Measurements from ENCODE around the gene IST1. TPM values are rescaled to one million over a fixed set of nuclear protein-coding genes. Genes with fewer than 3 reads are reported as not detected.
A peak's percentile ranks its signal among the peaks of the same experiment; 100 is the strongest.

Gene IST1
- total and polyA plus RNA-seq, 10 of the 15 experiments (the other 5 are each of a cell fraction or from before 2014, with no cell fraction given): 97.3 to 293 (median 138) TPM

GRCh38 chr16:71845639-71846430 is 49.5 kb upstream of the IST1 start, which contains the start of gene ATXN1L (continued):
- TF ChIP-seq ZNF24 (IDR thresholded peaks at IDR 0.05): 0 out of 2 replicates have a peak, but pooled peaks have one; percentile 66
- TF ChIP-seq, protein P1, sequence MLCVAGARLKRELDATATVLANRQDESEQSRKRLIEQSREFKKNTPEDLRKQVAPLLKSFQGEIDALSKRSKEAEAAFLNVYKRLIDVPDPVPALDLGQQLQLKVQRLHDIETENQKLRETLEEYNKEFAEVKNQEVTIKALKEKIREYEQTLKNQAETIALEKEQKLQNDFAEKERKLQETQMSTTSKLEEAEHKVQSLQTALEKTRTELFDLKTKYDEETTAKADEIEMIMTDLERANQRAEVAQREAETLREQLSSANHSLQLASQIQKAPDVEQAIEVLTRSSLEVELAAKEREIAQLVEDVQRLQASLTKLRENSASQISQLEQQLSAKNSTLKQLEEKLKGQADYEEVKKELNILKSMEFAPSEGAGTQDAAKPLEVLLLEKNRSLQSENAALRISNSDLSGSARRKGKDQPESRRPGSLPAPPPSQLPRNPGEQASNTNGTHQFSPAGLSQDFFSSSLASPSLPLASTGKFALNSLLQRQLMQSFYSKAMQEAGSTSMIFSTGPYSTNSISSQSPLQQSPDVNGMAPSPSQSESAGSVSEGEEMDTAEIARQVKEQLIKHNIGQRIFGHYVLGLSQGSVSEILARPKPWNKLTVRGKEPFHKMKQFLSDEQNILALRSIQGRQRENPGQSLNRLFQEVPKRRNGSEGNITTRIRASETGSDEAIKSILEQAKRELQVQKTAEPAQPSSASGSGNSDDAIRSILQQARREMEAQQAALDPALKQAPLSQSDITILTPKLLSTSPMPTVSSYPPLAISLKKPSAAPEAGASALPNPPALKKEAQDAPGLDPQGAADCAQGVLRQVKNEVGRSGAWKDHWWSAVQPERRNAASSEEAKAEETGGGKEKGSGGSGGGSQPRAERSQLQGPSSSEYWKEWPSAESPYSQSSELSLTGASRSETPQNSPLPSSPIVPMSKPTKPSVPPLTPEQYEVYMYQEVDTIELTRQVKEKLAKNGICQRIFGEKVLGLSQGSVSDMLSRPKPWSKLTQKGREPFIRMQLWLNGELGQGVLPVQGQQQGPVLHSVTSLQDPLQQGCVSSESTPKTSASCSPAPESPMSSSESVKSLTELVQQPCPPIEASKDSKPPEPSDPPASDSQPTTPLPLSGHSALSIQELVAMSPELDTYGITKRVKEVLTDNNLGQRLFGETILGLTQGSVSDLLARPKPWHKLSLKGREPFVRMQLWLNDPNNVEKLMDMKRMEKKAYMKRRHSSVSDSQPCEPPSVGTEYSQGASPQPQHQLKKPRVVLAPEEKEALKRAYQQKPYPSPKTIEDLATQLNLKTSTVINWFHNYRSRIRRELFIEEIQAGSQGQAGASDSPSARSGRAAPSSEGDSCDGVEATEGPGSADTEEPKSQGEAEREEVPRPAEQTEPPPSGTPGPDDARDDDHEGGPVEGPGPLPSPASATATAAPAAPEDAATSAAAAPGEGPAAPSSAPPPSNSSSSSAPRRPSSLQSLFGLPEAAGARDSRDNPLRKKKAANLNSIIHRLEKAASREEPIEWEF (IDR thresholded peaks at IDR 0.05; ENCODE audit: insufficient replicate concordance, low read depth, low read length): no peak
- TF ChIP-seq RB1 (IDR thresholded peaks at IDR 0.05; ENCODE audit: borderline replicate concordance): no peak
- peak; percentile 28 for TF ChIP-seq USF2 (IDR thresholded peaks at IDR 0.05; ENCODE audit: borderline replicate concordance, low read depth, low read length)
- peak; percentile 99 for TF ChIP-seq CREB1 (IDR thresholded peaks at IDR 0.05; ENCODE audit: low read depth)
- TF ChIP-seq HDGF (IDR thresholded peaks at IDR 0.05): no peak
- TF ChIP-seq ESRRA (IDR thresholded peaks at IDR 0.05; ENCODE audit: low read length): peak; percentile 69; the same call in 1 of the 2 replicates
- TF ChIP-seq IKZF2 (IDR thresholded peaks at IDR 0.05): peak; percentile 75 to 83
- TF ChIP-seq PAX5 (IDR thresholded peaks at IDR 0.05; ENCODE audit: borderline replicate concordance, low read depth, low read length): peak; percentile 80
- TF ChIP-seq SUZ12 (IDR thresholded peaks at IDR 0.05; ENCODE audit: unreplicated experiment): no peak
- TF ChIP-seq, protein P2, sequence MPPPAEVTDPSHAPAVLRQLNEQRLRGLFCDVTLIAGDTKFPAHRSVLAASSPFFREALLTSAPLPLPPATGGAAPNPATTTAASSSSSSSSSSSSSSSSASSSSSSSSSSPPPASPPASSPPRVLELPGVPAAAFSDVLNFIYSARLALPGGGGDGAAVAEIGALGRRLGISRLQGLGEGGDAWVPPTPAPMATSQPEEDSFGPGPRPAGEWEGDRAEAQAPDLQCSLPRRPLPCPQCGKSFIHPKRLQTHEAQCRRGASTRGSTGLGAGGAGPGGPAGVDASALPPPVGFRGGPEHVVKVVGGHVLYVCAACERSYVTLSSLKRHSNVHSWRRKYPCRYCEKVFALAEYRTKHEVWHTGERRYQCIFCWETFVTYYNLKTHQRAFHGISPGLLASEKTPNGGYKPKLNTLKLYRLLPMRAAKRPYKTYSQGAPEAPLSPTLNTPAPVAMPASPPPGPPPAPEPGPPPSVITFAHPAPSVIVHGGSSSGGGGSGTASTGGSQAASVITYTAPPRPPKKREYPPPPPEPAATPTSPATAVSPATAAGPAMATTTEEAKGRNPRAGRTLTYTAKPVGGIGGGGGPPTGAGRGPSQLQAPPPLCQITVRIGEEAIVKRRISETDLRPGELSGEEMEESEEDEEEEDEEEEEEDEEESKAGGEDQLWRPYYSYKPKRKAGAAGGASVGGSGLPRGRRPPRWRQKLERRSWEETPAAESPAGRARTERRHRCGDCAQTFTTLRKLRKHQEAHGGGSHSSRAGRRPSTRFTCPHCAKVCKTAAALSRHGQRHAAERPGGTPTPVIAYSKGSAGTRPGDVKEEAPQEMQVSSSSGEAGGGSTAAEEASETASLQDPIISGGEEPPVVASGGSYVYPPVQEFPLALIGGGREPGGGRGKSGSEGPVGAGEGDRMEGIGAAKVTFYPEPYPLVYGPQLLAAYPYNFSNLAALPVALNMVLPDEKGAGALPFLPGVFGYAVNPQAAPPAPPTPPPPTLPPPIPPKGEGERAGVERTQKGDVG (CRISPR knock-in tag; IDR thresholded peaks at IDR 0.05): no peak
- peak; percentile 62; the same call in 1 of the 2 replicates for TF ChIP-seq SMARCA5 (IDR thresholded peaks at IDR 0.05)
- no peak for TF ChIP-seq SUPT20H (IDR thresholded peaks at IDR 0.05; ENCODE audit: borderline replicate concordance, control insufficient read depth, low read depth, low read length)
- TF ChIP-seq SREBF1 (IDR thresholded peaks at IDR 0.05; ENCODE audit: low read length): 0 out of 2 replicates have a peak, but pooled peaks have one; percentile 17
- TF ChIP-seq SIX5 (IDR thresholded peaks at IDR 0.05; ENCODE audit: low read depth, low read length, severe bottlenecking): peak; percentile 61
- 0 out of 2 replicates have a peak, but pooled peaks have one; percentile 4 for TF ChIP-seq MEF2A (IDR thresholded peaks at IDR 0.05; ENCODE audit: insufficient read depth, low read depth, low read length)
- peak; percentile 63; the same call in 1 of the 2 replicates for TF ChIP-seq TAF1 (IDR thresholded peaks at IDR 0.05; ENCODE audit: borderline replicate concordance, low read depth, low read length)
- TF ChIP-seq JUNB (IDR thresholded peaks at IDR 0.05): peak; percentile 22; the same call in 1 of the 2 replicates
- no peak for TF ChIP-seq RCOR1 (conservative IDR thresholded peaks at IDR 0.05; ENCODE audit: low read depth, low read length)
- TF ChIP-seq RELA (IDR thresholded peaks at IDR 0.05; ENCODE audit: borderline replicate concordance, partially characterized antibody): peak; percentile 88
- peak; percentile 77; the same call in 1 of the 2 replicates for TF ChIP-seq DPF2 (IDR thresholded peaks at IDR 0.05)
- TF ChIP-seq SREBF2 (IDR thresholded peaks at IDR 0.05; ENCODE audit: low read length): no peak

Data from GM12878 (cell line).